Fibroblast of skin of left biceps (primary cell): Measurements from ENCODE around the gene SOX6.
"Not testable (repeated sequence)": the region's sequence is repeated elsewhere in the genome, so short reads cannot be mapped to it uniquely, and the experiment has no call there.

Source experiments
- DNase-seq, 2 experiments: peaks; one replicate each; pipeline ENCODE4 v3.0.0-alpha.2; 2013; ENCODE audit warnings: low read depth in 2 of 2

Gene SOX6

GRCh38 chr11:16043617-16044016 is 312.7 kb downstream of the SOX6 start:
- DNase-seq, result no peak

- DNase-seq, result no peak
These were observed 315.1 kb downstream of the SOX6 start for GRCh38 chr11:16041207-16041606.

- no peak for DNase-seq
These were observed 316.2 kb downstream of the SOX6 start for GRCh38 chr11:16040151-16040550.

GRCh38 chr11:16037179-16037578 is 319.2 kb downstream of the SOX6 start:
- no peak for DNase-seq

- DNase-seq, result no peak
These were observed 320.1 kb downstream of the SOX6 start for GRCh38 chr11:16036218-16036617.

- no peak for DNase-seq
These were observed 322.3 kb downstream of the SOX6 start for GRCh38 chr11:16034074-16034473.

GRCh38 chr11:16032974-16033373 is 323.4 kb downstream of the SOX6 start:
- no peak for DNase-seq

- DNase-seq, result no peak
These were observed 325.1 kb downstream of the SOX6 start for GRCh38 chr11:16031210-16031609.

GRCh38 chr11:16030664-16031063 is 325.7 kb downstream of the SOX6 start:
- no peak for DNase-seq

GRCh38 chr11:16029151-16029550 is 327.2 kb downstream of the SOX6 start:
- DNase-seq, result not testable (repeated sequence)

GRCh38 chr11:16028419-16028818 is 327.9 kb downstream of the SOX6 start:
- DNase-seq, result peak; percentile 30 to 32

- no peak for DNase-seq
These were observed 328.7 kb downstream of the SOX6 start for GRCh38 chr11:16027621-16028020.

GRCh38 chr11:16026849-16027248 is 329.5 kb downstream of the SOX6 start:
- DNase-seq, result no peak

- DNase-seq, result no peak
These were observed 337.4 kb downstream of the SOX6 start for GRCh38 chr11:16018931-16019330.

GRCh38 chr11:16016468-16016829 is 339.9 kb downstream of the SOX6 start:
- no peak for DNase-seq

GRCh38 chr11:16015741-16016467 is 340.4 kb downstream of the SOX6 start:
- no peak for DNase-seq

- DNase-seq, result no peak
These were observed 342.6 kb downstream of the SOX6 start for GRCh38 chr11:16013649-16014275.

GRCh38 chr11:16013242-16013641 is 343.1 kb downstream of the SOX6 start:
- DNase-seq, result no peak

- DNase-seq, result no peak
These were observed 344.1 kb downstream of the SOX6 start for GRCh38 chr11:16012125-16012751.

- no peak for DNase-seq
These were observed 344.9 kb downstream of the SOX6 start for GRCh38 chr11:16011396-16011795.

- no peak for DNase-seq
These were observed 347.3 kb downstream of the SOX6 start for GRCh38 chr11:16009021-16009420.

- DNase-seq, result no peak
These were observed 348.8 kb downstream of the SOX6 start for GRCh38 chr11:16007514-16007913.

- no peak for DNase-seq
These were observed 353.4 kb downstream of the SOX6 start for GRCh38 chr11:16002942-16003341.
